Measurements from ENCODE around the gene ATG14.
A peak's percentile ranks its signal among the peaks of the same experiment; 100 is the strongest.
"Not testable (repeated sequence)": the region's sequence is repeated elsewhere in the genome, so short reads cannot be mapped to it uniquely, and the experiment has no call there.

The ATG14 gene

DNA sequence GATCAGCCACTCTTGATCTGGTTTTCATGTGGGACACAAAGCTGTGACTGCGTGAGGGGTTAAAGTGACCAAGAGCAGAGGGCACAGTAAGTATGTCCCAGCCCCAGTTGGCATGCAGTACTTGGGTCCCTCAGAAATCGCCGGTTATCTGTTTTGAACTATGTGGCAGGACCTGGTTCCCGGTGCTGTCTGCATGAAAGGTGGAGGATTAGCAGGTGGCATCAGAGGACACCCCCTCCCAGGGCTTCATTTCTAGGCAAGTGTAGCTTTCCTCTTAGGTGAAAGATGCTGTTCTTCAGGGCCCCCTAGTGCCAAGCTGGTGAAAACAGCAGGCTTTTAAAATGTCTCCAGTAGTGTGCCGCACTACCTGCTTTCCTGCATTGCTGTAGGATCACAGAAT lies 57.1 kb downstream of the ATG14 start:
- intact Hi-C loops (cut with DNase I) = loop anchor here (1.0 kb wide), 1 partner anchor 83 kb away; the partner anchor contains the start of gene FBXO34

DNA sequence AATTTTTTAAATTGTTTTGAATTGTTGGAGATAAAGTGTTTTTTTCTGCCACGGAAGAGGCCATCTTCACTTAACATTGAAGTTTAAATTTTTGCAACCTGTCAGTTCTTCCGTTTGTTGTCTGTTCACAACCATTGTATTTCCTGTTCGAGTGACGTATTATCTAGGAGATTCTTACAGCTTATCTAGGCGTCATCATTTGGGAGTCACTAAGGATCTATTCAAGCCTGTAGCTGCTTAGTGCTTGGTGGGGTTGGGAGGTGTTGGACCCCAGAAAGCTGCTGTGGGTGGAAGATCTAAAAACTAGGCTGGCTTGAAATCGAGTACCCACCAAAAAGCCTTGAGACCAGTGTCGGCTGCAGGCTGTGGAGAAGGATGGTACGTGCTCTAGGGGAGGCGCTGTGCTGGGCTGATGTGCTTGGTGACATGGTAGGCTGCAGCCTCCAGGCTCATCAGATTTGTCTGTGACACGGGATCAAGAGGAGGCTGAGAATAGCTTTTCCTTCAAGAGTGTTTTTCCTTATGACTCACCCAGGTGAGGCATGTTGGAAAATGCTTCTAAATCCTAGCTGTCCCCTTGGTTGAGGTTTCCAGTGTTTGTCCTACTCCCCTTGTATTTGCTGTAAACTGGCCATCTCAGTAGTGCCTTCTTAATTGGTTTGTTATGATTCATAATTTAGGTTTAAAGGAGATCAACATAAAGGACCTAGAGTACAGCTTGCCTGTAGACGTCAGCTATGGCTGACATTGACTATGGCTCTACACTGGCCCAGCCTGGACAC lies 57.8 kb downstream of the ATG14 start:
- intact Hi-C loops (cut with DNase I) = loop anchor here (1.0 kb wide), 1 partner anchor 83 kb away; the partner anchor contains the start of gene FBXO34
- DNase-seq = peak in 1 of 10 donors; percentile 39

More for the DNA sequence above, 57.1 kb downstream of the ATG14 start:
- peak in 6 of 10 donors; percentile 37 to 91 (median 54) for DNase-seq

DNA sequence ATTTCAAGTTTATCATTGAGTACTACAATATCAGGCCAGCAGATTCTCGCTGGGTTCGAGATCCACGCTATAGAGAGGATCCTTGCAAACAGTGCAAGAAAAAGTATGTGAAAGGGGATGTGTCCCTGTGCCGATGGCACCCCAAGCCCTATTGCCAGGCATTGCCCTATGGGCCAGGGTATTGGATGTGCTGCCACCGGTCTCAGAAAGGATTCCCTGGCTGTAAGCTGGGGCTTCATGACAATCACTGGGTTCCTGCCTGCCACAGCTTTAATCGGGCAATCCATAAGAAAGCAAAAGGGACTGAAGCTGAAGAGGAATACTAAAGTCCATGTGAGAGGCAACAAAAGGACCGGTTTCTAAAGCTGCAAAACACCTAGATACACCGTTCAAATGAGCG lies 59.4 kb downstream of the ATG14 start:
- intact Hi-C loops (cut with DNase I) = no loop called here
- peak in 1 of 10 donors; percentile 28 for DNase-seq

DNA sequence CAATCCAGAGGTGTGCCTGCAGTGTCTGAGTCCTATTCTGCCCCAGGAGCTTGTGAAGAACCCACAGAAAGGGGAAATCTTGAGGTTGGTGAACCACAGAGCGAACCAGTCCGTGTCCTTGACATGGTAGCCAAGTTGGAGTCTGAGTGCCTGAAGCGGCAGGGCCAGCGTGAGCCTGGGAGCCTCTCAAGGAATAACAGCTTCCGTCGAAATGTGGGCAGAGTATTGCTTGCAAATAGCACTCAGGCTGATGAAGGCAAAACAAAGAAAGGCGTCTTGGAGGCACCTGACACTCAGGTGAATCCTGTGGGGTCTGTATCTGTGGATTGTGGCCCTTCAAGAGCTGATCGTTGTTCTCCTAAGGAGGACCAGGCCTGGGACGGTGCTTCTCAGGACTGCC lies 60.5 kb downstream of the ATG14 start:
- DNase-seq = peak in 1 of 10 donors; percentile 54

GRCh38 chr14:55350461-55350860 lies 61.2 kb downstream of the ATG14 start:
- peak in 1 of 10 donors; percentile 57 for DNase-seq
- intact Hi-C loops (cut with DNase I) = no loop called here

More for the DNA sequence above, 60.5 kb downstream of the ATG14 start:
- intact Hi-C loops (cut with DNase I) = no loop called here

DNA sequence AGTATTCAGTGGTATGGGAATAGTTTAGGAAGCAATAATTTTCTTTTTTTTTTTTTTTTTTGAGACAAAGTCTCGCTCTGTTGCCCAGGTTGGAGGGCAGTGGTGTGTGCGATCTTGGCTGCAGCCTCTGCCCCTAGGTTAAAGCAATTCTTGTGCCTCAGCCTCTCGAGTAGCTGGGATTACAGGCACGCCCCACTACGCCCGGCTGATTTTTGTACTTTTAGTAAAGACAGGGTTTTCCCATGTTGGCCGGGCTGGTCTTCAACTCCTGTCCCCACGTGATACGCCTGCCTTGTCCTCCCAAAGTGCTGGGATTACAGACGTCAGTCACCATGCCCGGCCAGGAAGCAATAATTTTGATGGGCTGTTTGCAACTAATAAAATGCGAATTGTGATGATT lies 62.1 kb downstream of the ATG14 start:
- DNase-seq = no peak

GRCh38 chr14:55348766-55349453 lies 62.7 kb downstream of the ATG14 start:
- DNase-seq = no peak
- intact Hi-C loops (cut with DNase I) = no loop called here

More for the DNA sequence above, 62.1 kb downstream of the ATG14 start:
- intact Hi-C loops (cut with DNase I) = no loop called here

DNA sequence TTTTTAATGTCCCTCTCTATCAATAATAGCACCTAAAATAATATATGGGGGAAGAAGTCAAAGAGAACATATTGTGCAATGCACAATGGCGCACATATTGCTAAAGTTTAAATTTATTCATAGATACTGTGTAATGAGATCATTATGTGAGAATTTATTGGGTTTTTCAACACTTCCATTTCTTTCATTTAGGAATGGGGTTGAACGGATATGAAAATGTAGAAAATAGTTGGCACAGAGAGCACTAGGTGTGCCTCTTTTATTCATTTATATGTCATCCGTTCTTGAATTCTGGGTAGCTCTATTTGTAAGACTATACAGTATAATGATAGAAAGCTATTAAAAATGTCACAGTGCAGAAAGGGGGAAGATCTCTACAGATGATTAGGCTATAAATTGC lies 63.9 kb downstream of the ATG14 start:
- no peak for DNase-seq
- intact Hi-C loops (cut with DNase I) = no loop called here

GRCh38 chr14:55347040-55347439 lies 64.6 kb downstream of the ATG14 start:
- intact Hi-C loops (cut with DNase I) = no loop called here
- no peak for DNase-seq

DNA sequence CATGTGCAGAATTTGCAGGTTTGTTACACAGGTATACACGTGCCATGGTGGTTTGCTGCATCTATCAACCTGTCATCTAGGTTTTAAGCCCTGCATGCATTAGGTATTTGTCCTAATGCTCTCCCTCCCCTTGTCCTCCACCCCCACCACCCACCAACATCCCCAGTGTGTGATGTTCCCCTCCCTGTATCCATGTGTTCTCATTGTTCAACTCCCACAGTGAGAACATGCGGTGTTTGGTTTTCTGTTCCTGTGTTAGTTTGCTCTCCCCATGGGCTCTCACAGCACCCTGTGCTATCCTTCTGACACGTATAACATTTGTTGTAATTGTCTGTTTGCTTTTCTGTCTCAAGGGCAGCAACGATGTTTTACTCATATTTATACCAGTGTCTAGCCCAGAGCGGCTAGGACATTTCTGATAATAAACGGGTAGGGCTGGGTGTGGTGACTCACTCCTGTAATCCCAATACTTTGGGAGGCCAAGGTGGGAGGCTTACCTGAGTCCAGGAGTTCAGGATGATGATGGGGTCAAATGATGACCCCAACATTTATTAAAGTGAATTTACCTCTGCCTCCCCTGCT lies 67.0 kb downstream of the ATG14 start:
- DNase-seq; intact Hi-C loops (cut with DNase I): not testable (repeated sequence)

- no peak for DNase-seq
- intact Hi-C loops (cut with DNase I) = no loop called here
Measured at GRCh38 chr14:55341781-55342180, 69.8 kb downstream of the ATG14 start.

DNA sequence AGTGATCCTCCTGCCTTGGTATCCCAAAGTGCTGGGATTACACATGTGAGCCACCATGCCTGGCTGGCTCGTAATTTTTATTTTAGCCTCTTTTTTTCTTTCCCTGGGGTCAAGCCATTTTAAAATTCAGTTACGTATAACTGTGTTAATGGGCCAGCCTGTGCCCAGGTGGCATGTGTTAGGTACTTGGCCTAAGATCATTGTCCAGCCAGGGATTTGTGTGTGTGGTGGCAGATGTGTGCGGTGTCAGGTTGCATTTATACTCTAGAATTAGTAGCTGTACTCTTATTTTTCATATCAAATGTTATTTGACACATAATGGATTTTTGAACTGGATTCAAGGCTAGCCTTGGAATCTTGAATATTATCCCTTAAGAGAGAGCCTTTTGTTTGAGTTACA lies 71.1 kb downstream of the ATG14 start:
- intact Hi-C loops (cut with DNase I) = no loop called here
- DNase-seq = no peak

DNA sequence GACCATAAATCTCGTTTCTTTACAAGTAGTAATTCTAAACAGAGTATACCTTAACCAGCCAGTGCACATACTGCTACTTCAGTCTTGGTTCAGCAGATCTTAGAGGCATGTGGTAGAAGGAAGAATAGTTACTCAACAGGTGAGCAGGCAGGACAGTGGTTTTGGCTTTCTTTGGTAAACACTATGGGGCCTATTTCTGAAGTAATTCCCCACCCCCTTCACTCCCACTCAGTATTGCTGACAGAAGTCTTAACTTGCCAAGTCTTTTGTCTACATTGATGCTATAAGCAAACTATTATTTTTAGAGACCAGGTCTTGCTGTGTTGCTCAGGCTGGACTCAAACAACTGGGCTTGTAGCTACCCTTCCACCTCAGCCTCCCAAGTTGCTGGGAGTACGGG lies 71.9 kb downstream of the ATG14 start:
- DNase-seq = no peak
- intact Hi-C loops (cut with DNase I) = no loop called here

GRCh38 chr14:55336691-55337090 lies 74.9 kb downstream of the ATG14 start:
- intact Hi-C loops (cut with DNase I) = no loop called here
- DNase-seq = no peak

GRCh38 chr14:55336162-55336561 lies 75.5 kb downstream of the ATG14 start:
- intact Hi-C loops (cut with DNase I) = no loop called here
- DNase-seq = no peak

DNA sequence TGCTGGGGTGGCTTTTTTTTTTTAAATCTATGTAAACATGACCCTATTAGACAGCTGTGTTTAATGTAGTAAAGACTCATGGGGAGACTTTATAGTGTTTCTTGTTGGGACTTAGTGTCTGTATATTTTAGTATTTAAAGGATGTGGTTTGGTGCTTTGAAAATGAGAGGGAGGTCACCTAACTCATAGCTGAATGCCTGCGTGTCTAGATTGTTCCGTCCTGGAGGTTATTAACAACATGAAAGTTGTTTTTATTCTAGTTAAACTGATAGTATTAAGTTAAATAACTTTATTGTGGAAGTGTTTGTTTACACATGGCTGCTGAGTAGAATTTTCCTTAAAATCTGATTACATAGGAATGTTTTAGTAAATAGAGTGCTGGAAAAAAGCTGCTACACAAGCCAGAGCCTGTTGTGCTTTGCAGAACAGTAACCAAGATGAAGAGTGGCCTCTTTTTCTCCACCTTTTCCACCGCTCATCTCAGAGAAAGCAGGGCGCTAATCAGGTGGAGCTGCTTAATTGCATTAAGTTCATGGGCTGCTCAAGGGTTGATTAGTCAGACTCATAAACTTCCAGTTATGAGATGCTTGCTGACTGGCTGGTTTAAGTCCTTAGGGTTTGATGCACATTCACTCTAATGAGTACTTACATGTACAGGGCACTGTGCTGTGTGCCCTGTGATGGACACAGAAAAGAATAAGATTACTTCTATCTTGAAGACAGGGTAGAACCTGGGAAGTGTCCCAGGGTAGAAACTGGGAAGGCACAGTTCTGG lies 77.7 kb downstream of the ATG14 start:
- no peak for DNase-seq
- intact Hi-C loops (cut with DNase I) = no loop called here

DNA sequence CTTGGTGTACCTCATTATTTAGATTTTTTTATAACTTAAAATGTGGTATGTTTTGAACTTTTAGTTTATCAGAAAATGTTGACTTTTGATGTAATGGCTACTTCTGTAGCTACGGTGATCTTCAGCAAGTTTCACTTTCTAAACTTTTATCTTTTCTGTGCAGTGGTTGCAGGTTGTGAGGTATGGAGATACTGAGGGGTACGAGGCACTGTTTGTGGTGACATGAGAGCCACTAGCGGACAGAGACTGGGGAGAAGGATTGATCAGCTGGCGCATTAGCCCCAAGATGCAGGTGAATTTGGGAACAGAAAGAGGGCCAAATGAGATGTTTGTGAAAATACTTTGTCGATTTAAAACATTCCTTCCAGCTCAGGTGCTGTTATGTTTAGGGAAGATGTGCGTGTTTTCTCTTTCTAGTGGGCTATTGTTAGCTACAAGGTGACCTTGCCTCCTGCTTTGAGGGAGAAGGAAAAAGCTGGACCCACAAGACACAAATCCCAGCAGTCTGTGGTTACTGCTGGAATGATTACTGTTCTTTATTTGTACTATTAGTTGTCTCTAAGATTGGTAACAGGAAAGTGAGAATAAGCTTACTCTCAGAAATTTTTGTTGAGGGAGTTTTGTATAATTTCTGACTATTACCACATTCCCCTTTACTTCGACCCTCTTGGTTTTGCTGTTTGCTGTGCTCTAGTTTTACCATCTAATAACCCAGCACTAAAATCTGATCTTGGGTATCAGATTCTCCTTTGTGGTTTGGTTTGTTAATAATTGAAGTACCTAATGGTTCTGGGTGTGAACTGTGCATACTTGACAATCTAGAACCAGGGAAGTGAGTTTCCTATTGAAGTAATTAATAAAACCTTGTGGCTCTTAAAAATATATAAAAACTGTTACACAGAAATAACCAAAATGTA lies 78.7 kb downstream of the ATG14 start:
- DNase-seq = no peak
- intact Hi-C loops (cut with DNase I) = no loop called here

DNA sequence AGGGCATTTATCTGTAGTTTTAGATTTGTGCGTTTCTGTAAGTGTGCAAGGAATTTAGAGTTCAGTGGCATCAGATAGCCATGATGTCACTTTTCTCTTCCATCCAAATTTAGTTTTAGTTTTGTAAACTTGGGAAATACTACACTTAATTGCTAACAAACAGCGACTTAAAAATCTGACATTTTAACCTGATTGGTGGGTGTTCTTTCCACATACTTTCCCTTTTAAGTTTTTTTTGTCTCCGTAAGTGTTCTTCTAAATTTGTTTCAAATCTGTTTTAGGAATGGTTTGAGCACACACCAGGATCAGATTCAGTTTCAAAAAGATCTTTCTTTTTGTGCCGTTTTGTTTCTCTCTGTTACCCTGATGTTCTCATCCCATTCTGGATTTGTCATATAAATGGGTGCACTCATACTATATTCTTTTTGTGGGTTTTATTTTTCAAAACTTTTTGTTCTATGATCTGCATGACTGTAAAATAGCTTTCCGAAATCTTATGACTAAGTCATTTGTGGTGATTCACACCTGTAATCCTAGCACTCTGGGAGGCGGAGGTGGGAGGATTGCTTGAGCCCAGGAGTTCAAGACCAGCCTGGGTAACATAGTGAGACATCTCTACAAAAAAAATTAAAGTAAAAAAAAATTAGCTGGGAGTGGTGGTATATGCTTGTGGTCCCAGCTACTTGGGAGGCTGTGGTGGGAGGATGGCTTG lies 81.5 kb downstream of the ATG14 start:
- intact Hi-C loops (cut with DNase I) = no loop called here
- no peak for DNase-seq

DNA sequence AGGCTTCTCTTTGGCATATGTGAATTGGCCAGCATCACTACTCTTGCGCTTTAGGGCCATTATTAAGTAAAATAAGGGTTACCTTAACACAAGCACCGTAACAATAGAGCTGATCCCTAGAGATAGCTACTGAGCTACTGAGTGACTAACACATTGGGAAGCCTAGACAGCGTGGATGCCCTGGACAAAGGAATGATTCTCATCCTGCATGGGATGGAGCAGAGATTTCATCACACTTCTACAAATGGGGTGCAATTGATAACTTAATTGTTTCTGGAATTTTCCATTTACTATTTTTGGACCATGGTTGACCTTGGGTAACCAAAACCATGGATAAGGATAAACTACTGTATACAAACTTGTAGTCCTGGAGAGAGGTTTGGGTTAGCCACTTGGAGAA lies 83.3 kb downstream of the ATG14 start:
- intact Hi-C loops (cut with DNase I) = no loop called here
- DNase-seq = no peak

Data from posterior cingulate gyrus (tissue), 11 donors.